ENCODE results near the gene SLC22A6.
"Not testable (repeated sequence)": the region's sequence is repeated elsewhere in the genome, so short reads cannot be mapped to it uniquely, and the experiment has no call there.

The SLC22A6 gene

GRCh38 chr11:62957147-62957546 lies 27.6 kb downstream of the SLC22A6 start:
- DNase-seq (ENCODE audit: low read depth) = no peak
- no peak for TF ChIP-seq CTCF (IDR thresholded peaks at IDR 0.05; ENCODE audit: low read length, missing control alignments)
- no peak overlapping the region for H3K4me3 ChIP-seq (replicated peaks; ENCODE audit: low read depth, low read length)

GRCh38 chr11:62954478-62954877 lies 30.3 kb downstream of the SLC22A6 start:
- H3K4me3 ChIP-seq (replicated peaks; ENCODE audit: low read depth, low read length) = no peak overlapping the region
- no peak for TF ChIP-seq CTCF (IDR thresholded peaks at IDR 0.05; ENCODE audit: low read length, missing control alignments)
- no peak for DNase-seq (ENCODE audit: low read depth)

GRCh38 chr11:62953811-62954210 lies 31.0 kb downstream of the SLC22A6 start:
- no peak for TF ChIP-seq CTCF (IDR thresholded peaks at IDR 0.05; ENCODE audit: low read length, missing control alignments)
- peak; percentile 58 for DNase-seq (ENCODE audit: low read depth)

GRCh38 chr11:62948765-62949320 lies 35.9 kb downstream of the SLC22A6 start:
- H3K4me3 ChIP-seq (replicated peaks; ENCODE audit: low read depth, low read length) = no peak overlapping the region
- no peak for TF ChIP-seq CTCF (IDR thresholded peaks at IDR 0.05; ENCODE audit: low read length, missing control alignments)
- no peak for DNase-seq (ENCODE audit: low read depth)

More at GRCh38 chr11:62953811-62954210, 31.0 kb downstream of the SLC22A6 start:
- no peak overlapping the region for H3K4me3 ChIP-seq (replicated peaks; ENCODE audit: low read depth, low read length)

GRCh38 chr11:62945538-62945937 lies 39.2 kb downstream of the SLC22A6 start:
- H3K4me3 ChIP-seq (replicated peaks; ENCODE audit: low read depth, low read length); DNase-seq (ENCODE audit: low read depth): not testable (repeated sequence)

GRCh38 chr11:62937528-62937927 lies 47.2 kb downstream of the SLC22A6 start:
- not testable (repeated sequence) for H3K4me3 ChIP-seq (replicated peaks; ENCODE audit: low read depth, low read length); DNase-seq (ENCODE audit: low read depth)

- no peak for TF ChIP-seq CTCF (IDR thresholded peaks at IDR 0.05; ENCODE audit: low read length, missing control alignments)
- no peak overlapping the region for H3K4me3 ChIP-seq (replicated peaks; ENCODE audit: low read depth, low read length)
- no peak for DNase-seq (ENCODE audit: low read depth)
Measured at GRCh38 chr11:62934496-62934785, 50.3 kb downstream of the SLC22A6 start.

- no peak overlapping the region for H3K4me3 ChIP-seq (replicated peaks; ENCODE audit: low read depth, low read length)
Measured at GRCh38 chr11:62933750-62934495, 50.8 kb downstream of the SLC22A6 start.

More at GRCh38 chr11:62933750-62934495, 50.8 kb downstream of the SLC22A6 start:
- TF ChIP-seq CTCF (IDR thresholded peaks at IDR 0.05; ENCODE audit: low read length, missing control alignments) = no peak
- no peak for DNase-seq (ENCODE audit: low read depth)
